Activated T-helper 9 cell treated with anti-CD3 and anti-CD28 coated beads, Interleukin-2, amount 50 U/mL, for 16 hours (primary cell): ENCODE measurements around the gene AGFG2.
"Not testable (repeated sequence)": the region's sequence is repeated elsewhere in the genome, so short reads cannot be mapped to it uniquely, and the experiment has no call there.

Source experiments
- DNase-seq: peaks from one replicate; pipeline ENCODE4 v3.0.0-alpha.2; 2020; ENCODE audit warnings: low read depth

AGFG2 gene

GRCh38 chr7:100520138-100520537 lies 18.9 kb upstream of the AGFG2 start:
- no peak for DNase-seq

GRCh38 chr7:100521076-100521475 lies 17.9 kb upstream of the AGFG2 start:
- DNase-seq = no peak

- DNase-seq = not testable (repeated sequence)
Observed at GRCh38 chr7:100521909-100522593, 17.0 kb upstream of the AGFG2 start.

- not testable (repeated sequence) for DNase-seq
Observed at GRCh38 chr7:100523192-100523591, 15.8 kb upstream of the AGFG2 start.

- DNase-seq = not testable (repeated sequence)
Observed at GRCh38 chr7:100528108-100528866, 10.7 kb upstream of the AGFG2 start.

GRCh38 chr7:100532165-100533022 lies 6.6 kb upstream of the AGFG2 start:
- no peak for DNase-seq

- not testable (repeated sequence) for DNase-seq
Observed at GRCh38 chr7:100535982-100536381, 3.0 kb upstream of the AGFG2 start.

- not testable (repeated sequence) for DNase-seq
Observed at GRCh38 chr7:100536695-100537094, 2.3 kb upstream of the AGFG2 start.

GRCh38 chr7:100538348-100538653 lies 702 bp upstream of the AGFG2 start:
- DNase-seq = no peak

- no peak for DNase-seq
Observed at GRCh38 chr7:100539436-100540006, 518 bp downstream of the AGFG2 start.

- DNase-seq = no peak
Observed at GRCh38 chr7:100540073-100540723, 1.2 kb downstream of the AGFG2 start.

GRCh38 chr7:100541309-100541708 lies 2.3 kb downstream of the AGFG2 start:
- not testable (repeated sequence) for DNase-seq

- DNase-seq = no peak
Observed at GRCh38 chr7:100543586-100543985, 4.6 kb downstream of the AGFG2 start.

GRCh38 chr7:100544386-100544785 lies 5.4 kb downstream of the AGFG2 start:
- no peak for DNase-seq

- no peak for DNase-seq
Observed at GRCh38 chr7:100544967-100545359, 6.0 kb downstream of the AGFG2 start.

- DNase-seq = peak; percentile 35
Observed at GRCh38 chr7:100545360-100546128, 6.5 kb downstream of the AGFG2 start.

GRCh38 chr7:100546129-100546925 lies 7.3 kb downstream of the AGFG2 start:
- DNase-seq = no peak

GRCh38 chr7:100546926-100547800 lies 8.2 kb downstream of the AGFG2 start:
- no peak for DNase-seq

GRCh38 chr7:100547872-100548271 lies 8.9 kb downstream of the AGFG2 start:
- no peak for DNase-seq
